Liver (tissue), 9 donors: ENCODE results near the gene BDKRB2. TPM values are rescaled to one million over a fixed set of nuclear protein-coding genes. Genes with fewer than 3 reads are reported as not detected.

Experiments
- DNase-seq: peaks from one replicate; pipeline ENCODE4 v3.0.0-alpha.2; 2017; ENCODE audit warnings: low spot score
- H3K27ac ChIP-seq, 2 donors: one replicate each; pipeline ENCODE4 v1.7.0; 2013; ENCODE audit warnings: inconsistent platforms in 2 of 2, low read length in 2 of 2, control low read depth in 1 of 2, low read depth in 1 of 2, mild to moderate bottlenecking in 1 of 2
- H3K27me3 ChIP-seq, 4 donors: one replicate each; pipeline versions ENCODE4 v1.6.1 to v1.7.0; 2013; ENCODE audit warnings: low read length in 3 of 4, inconsistent platforms in 1 of 4, mild to moderate bottlenecking in 1 of 4, moderate library complexity in 1 of 4; ENCODE audit not compliant: control insufficient read depth in 4 of 4, insufficient read depth in 4 of 4
- H3K36me3 ChIP-seq, 4 donors: one replicate each; pipeline versions ENCODE4 v1.6.1 to v1.7.0; 2013; ENCODE audit warnings: low read length in 3 of 4, mild to moderate bottlenecking in 3 of 4, low read depth in 1 of 4, moderate library complexity in 1 of 4; ENCODE audit not compliant: control insufficient read depth in 4 of 4, insufficient read depth in 3 of 4
- H3K4me1 ChIP-seq, 4 donors: one replicate each; pipeline versions ENCODE4 v1.6.1 to v1.7.0; 2013; ENCODE audit warnings: low read length in 3 of 4, mild to moderate bottlenecking in 3 of 4, moderate library complexity in 1 of 4; ENCODE audit not compliant: control insufficient read depth in 4 of 4, insufficient read depth in 4 of 4
- H3K4me3 ChIP-seq, 3 donors: one replicate each; pipeline versions ENCODE4 v1.6.1 to v1.7.0; 2013; ENCODE audit warnings: low read length in 3 of 3, control low read depth in 1 of 3, low read depth in 1 of 3, mild to moderate bottlenecking in 1 of 3
- H3K9ac ChIP-seq, 2 donors: one replicate each; pipeline ENCODE4 v1.7.0; 2013; ENCODE audit warnings: low read length in 2 of 2, mild to moderate bottlenecking in 2 of 2, moderate library complexity in 2 of 2, control low read depth in 1 of 2, low read depth in 1 of 2
- H3K9me3 ChIP-seq, 4 donors: one replicate each; pipeline versions ENCODE4 v1.6.1 to v1.7.0; 2013; ENCODE audit warnings: low read length in 3 of 4; ENCODE audit not compliant: control insufficient read depth in 4 of 4
- CTCF ChIP-seq: fragments of 150-350 bp; IDR thresholded peaks from 2 replicates; pipeline ENCODE4 v1.5.1; 2017; ENCODE audit warnings: improper control_type of control experiment, low read depth, low read length; ENCODE audit not compliant: missing input control
- EGR1 ChIP-seq, 2 donors: IDR thresholded peaks; 2 replicates each; pipeline ENCODE4 v1.6.1; 2016 to 2018; ENCODE audit warnings: antibody characterized with exemption in 2 of 2, low read depth in 2 of 2
- GABPA ChIP-seq, 2 donors: IDR thresholded peaks in 1 of 2; conservative IDR thresholded peaks in 1 of 2; 2 replicates each; pipeline ENCODE4 v1.6.1; 2016; ENCODE audit warnings: antibody characterized with exemption in 2 of 2, mild to moderate bottlenecking in 1 of 2, moderate library complexity in 1 of 2
- HNF4A ChIP-seq, 2 donors: conservative IDR thresholded peaks; 2 replicates each; pipeline ENCODE4 v1.6.1; 2016; ENCODE audit warnings: antibody characterized with exemption in 2 of 2, mild to moderate bottlenecking in 2 of 2
- JUND ChIP-seq, 2 donors: IDR thresholded peaks; 2 replicates each; pipeline ENCODE4 v1.6.1; 2016; ENCODE audit warnings: antibody characterized with exemption in 2 of 2
- NR2F2 ChIP-seq: IDR thresholded peaks from 2 replicates; pipeline ENCODE4 v1.6.1; 2016; ENCODE audit warnings: antibody characterized with exemption
- RAD21 ChIP-seq, 2 donors: IDR thresholded peaks; 2 replicates each; pipeline ENCODE4 v1.6.1; 2016; ENCODE audit warnings: antibody characterized with exemption in 2 of 2, mild to moderate bottlenecking in 2 of 2
- RXRA ChIP-seq, 2 donors: IDR thresholded peaks; 2 replicates each; pipeline ENCODE4 v1.6.1; 2017 to 2018; ENCODE audit warnings: antibody characterized with exemption in 2 of 2, mild to moderate bottlenecking in 1 of 2
- SP1 ChIP-seq: IDR thresholded peaks from 2 replicates; pipeline ENCODE4 v1.6.1; 2018; ENCODE audit warnings: antibody characterized with exemption, mild to moderate bottlenecking
- YY1 ChIP-seq: IDR thresholded peaks from 2 replicates; pipeline ENCODE4 v1.6.1; 2016; ENCODE audit warnings: antibody characterized with exemption, mild to moderate bottlenecking
- WGBS: extraction: QIAGEN DNeasy Blood & Tissue Kit; methylation state at CpG from one replicate; pipeline ENCODE4 v1.1.7; 2013; 5-methylcytosine and 5-hydroxymethylcytosine counted together
- polyA plus RNA-seq, 2 donors: library from polyadenylated mRNA; stranded (reverse) in 1 of 2; unstranded in 1 of 2; fragments of 200-250 nt in 1 of 2; fragments of >200 nt in 1 of 2; fragmentation: Nextera tagmentation in 1 of 2; extraction: Ambion mirVana in 1 of 2; gene quantifications; one replicate each; pipeline versions ENCODE4 v1.2.1 to v1.2.3, GENCODE V29; 2013 to 2015
- total RNA-seq, 2 donors: library from RNA; depleted of rRNA; stranded (reverse); fragments of >200 nt; gene quantifications; one replicate each; pipeline ENCODE4 v1.2.3, GENCODE V29; 2014
- TF ChIP-seq, protein P1 (sequence below): IDR thresholded peaks from 2 replicates; pipeline ENCODE4 v1.6.1; 2016; ENCODE audit warnings: antibody characterized with exemption
- donor health status: healthy.
- donor health status: healthy.
- donor health status: healthy.
- donor health status: healthy.
- donor health status: healthy.

Gene BDKRB2
- total and polyA plus RNA-seq, 4 donors: 0.10 to 0.25 (median 0.17) TPM

DNA sequence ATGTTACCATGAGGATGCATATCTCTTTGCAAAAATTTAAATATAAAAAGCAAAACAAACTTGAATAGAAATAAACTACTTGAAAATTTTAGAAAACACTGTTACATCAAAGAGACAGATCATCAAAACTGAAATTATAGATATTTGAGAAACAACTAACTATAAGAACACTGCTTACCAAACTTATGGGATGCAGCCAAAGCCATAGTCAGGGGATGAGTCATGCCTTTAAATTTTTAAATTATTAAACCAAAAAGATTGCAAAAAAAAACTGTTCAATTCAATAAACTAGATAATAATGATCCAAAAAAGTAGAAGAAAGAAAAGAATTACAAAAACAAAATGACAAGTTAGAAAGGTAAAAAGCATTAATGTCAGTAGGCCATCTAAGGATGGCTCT is 7.5 kb downstream of the BDKRB2 start:
- Histone ChIP-seq H3K27ac (no peak overlapping the region), H3K9ac (no peak overlapping the region), H3K36me3 (no peaks in the 10 kb centered on the region), H3K27me3 (no peaks in the 10 kb centered on the region), H3K4me3 (no peak overlapping the region), H3K4me1 (peaks cover 0 to 4% (median 3%) of the 10 kb centered on the region in 4 donors), H3K9me3 (no peaks in the 10 kb centered on the region)
- TF ChIP-seq, protein P1, sequence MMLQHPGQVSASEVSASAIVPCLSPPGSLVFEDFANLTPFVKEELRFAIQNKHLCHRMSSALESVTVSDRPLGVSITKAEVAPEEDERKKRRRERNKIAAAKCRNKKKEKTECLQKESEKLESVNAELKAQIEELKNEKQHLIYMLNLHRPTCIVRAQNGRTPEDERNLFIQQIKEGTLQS: no peak
- TF ChIP-seq GABPA (IDR thresholded peaks at IDR 0.05 in 1 of 2, conservative IDR thresholded peaks at IDR 0.05 in 1 of 2): no peak
- no peak for TF ChIP-seq JUND (IDR thresholded peaks at IDR 0.05)
- TF ChIP-seq SP1: no peak
- DNase-seq: no peak

DNA sequence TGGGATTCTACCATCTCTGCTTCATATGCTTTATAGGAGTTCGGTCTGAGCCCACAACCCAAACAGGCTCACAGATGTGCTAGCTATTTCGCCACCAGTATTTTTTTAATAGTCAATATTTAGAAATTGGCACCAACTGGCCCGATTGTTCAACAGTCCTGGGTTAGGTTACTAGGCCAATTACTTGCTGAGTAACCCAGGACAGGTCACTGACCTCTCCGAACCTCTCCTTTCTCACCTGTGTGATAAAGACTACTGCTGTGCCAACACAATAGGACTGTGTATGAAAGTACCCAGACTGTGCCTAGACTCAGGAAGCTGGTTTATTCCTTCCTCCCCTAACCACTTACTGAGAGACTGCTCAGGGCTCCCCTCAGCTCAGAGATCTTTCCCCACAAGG is 8.3 kb downstream of the BDKRB2 start:
- no peak for DNase-seq
- Histone ChIP-seq H3K27ac (no peak overlapping the region), H3K9me3 (no peaks in the 10 kb centered on the region), H3K4me3 (no peak overlapping the region), H3K27me3 (no peaks in the 10 kb centered on the region), H3K9ac (no peak overlapping the region), H3K36me3 (no peaks in the 10 kb centered on the region), H3K4me1 (peaks cover 0 to 4% (median 3%) of the 10 kb centered on the region in 4 donors)
- TF ChIP-seq, protein P1: no peak
- TF ChIP-seq SP1 (peak; percentile 19), JUND (IDR thresholded peaks at IDR 0.05) (peak in 1 of 2 donors; percentile 22), NR2F2 (no peak), HNF4A (conservative IDR thresholded peaks at IDR 0.05) (peak; percentile 23 to 57), RXRA (IDR thresholded peaks at IDR 0.05) (peak; percentile 80 to 97), CTCF (no peak), YY1 (no peak), GABPA (IDR thresholded peaks at IDR 0.05 in 1 of 2, conservative IDR thresholded peaks at IDR 0.05 in 1 of 2) (no peak), EGR1 (IDR thresholded peaks at IDR 0.05; ENCODE audit: low read depth in 2 of 2) (peak in 1 of 2 donors; percentile 24)
- 43% methylated on average over 4 of the region's 4 CpGs for WGBS

DNA sequence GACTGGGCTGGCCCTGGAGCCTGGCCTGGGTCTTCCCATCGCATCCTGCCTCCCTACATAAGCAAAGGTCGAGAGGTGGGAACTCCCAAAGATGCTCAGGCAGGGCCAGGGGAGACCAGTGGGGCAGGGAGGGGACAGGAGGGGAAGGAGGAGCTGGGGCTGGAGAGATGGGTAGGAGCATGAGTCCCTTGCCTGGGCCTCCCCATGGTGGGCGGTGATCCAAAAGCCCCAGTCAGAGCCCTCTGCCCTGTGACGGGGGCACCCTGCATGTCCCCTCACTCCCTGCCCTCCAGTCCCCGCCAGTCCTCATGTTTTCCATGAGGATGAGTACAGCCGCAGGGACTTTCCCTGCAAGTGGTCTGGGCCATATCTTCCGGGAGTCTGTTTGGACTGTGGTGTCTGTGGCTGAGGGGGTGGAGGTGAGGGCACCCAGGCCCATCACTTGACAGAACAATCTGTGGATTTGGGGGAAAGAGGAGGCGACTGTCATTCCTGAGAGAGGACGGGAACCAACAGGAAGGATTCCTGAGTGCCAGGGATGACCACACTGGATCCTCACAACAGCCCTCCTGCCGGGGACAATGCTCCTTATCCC is 9.3 kb downstream of the BDKRB2 start:
- H3K4me1 ChIP-seq: peaks cover 0 to 4% (median 3%) of the 10 kb centered on the region in 4 donors
- H3K27me3 ChIP-seq: no peaks in the 10 kb centered on the region
- TF ChIP-seq RAD21 (IDR thresholded peaks at IDR 0.05): no peak
- H3K36me3 ChIP-seq: no peaks in the 10 kb centered on the region
- H3K9me3 ChIP-seq: no peaks in the 10 kb centered on the region
- H3K27ac ChIP-seq: no peak overlapping the region
- WGBS: 81% methylated on average over 10 of the region's 10 CpGs
- DNase-seq: no peak
- no peak overlapping the region for H3K4me3 ChIP-seq
- H3K9ac ChIP-seq: no peak overlapping the region
